ENCODE results near the gene YRDC. TPM values are rescaled to one million over a fixed set of nuclear protein-coding genes. Genes with fewer than 3 reads are reported as not detected.

YRDC gene
- total and polyA plus RNA-seq, 2 of the 13 experiments (the other 11 are each of a cell fraction or from before 2014, with no cell fraction given) = 27.5 to 29.2 TPM

- no peak for TF ChIP-seq TFAP4 (IDR thresholded peaks at IDR 0.05; ENCODE audit: borderline replicate concordance, low read depth)
- TF ChIP-seq, protein P1, sequence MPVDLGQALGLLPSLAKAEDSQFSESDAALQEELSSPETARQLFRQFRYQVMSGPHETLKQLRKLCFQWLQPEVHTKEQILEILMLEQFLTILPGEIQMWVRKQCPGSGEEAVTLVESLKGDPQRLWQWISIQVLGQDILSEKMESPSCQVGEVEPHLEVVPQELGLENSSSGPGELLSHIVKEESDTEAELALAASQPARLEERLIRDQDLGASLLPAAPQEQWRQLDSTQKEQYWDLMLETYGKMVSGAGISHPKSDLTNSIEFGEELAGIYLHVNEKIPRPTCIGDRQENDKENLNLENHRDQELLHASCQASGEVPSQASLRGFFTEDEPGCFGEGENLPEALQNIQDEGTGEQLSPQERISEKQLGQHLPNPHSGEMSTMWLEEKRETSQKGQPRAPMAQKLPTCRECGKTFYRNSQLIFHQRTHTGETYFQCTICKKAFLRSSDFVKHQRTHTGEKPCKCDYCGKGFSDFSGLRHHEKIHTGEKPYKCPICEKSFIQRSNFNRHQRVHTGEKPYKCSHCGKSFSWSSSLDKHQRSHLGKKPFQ (CRISPR knock-in tag; IDR thresholded peaks at IDR 0.05; ENCODE audit: insufficient replicate concordance) = peak; percentile 96
- TF ChIP-seq, protein P2, sequence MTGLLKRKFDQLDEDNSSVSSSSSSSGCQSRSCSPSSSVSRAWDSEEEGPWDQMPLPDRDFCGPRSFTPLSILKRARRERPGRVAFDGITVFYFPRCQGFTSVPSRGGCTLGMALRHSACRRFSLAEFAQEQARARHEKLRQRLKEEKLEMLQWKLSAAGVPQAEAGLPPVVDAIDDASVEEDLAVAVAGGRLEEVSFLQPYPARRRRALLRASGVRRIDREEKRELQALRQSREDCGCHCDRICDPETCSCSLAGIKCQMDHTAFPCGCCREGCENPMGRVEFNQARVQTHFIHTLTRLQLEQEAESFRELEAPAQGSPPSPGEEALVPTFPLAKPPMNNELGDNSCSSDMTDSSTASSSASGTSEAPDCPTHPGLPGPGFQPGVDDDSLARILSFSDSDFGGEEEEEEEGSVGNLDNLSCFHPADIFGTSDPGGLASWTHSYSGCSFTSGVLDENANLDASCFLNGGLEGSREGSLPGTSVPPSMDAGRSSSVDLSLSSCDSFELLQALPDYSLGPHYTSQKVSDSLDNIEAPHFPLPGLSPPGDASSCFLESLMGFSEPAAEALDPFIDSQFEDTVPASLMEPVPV (CRISPR knock-in tag; IDR thresholded peaks at IDR 0.05) = peak; percentile 88
- TF ChIP-seq ZUFSP (CRISPR knock-in tag; IDR thresholded peaks at IDR 0.05; ENCODE audit: borderline replicate concordance) = 0 out of 2 replicates have a peak, but pooled peaks have one; percentile 81
- TF ChIP-seq YY1 (IDR thresholded peaks at IDR 0.05; ENCODE audit: insufficient read depth, insufficient replicate concordance, low read depth, low read length) = no peak
- peak; percentile 99 for TF ChIP-seq ZNF720 (CRISPR knock-in tag; IDR thresholded peaks at IDR 0.05)
- TF ChIP-seq, protein P3, sequence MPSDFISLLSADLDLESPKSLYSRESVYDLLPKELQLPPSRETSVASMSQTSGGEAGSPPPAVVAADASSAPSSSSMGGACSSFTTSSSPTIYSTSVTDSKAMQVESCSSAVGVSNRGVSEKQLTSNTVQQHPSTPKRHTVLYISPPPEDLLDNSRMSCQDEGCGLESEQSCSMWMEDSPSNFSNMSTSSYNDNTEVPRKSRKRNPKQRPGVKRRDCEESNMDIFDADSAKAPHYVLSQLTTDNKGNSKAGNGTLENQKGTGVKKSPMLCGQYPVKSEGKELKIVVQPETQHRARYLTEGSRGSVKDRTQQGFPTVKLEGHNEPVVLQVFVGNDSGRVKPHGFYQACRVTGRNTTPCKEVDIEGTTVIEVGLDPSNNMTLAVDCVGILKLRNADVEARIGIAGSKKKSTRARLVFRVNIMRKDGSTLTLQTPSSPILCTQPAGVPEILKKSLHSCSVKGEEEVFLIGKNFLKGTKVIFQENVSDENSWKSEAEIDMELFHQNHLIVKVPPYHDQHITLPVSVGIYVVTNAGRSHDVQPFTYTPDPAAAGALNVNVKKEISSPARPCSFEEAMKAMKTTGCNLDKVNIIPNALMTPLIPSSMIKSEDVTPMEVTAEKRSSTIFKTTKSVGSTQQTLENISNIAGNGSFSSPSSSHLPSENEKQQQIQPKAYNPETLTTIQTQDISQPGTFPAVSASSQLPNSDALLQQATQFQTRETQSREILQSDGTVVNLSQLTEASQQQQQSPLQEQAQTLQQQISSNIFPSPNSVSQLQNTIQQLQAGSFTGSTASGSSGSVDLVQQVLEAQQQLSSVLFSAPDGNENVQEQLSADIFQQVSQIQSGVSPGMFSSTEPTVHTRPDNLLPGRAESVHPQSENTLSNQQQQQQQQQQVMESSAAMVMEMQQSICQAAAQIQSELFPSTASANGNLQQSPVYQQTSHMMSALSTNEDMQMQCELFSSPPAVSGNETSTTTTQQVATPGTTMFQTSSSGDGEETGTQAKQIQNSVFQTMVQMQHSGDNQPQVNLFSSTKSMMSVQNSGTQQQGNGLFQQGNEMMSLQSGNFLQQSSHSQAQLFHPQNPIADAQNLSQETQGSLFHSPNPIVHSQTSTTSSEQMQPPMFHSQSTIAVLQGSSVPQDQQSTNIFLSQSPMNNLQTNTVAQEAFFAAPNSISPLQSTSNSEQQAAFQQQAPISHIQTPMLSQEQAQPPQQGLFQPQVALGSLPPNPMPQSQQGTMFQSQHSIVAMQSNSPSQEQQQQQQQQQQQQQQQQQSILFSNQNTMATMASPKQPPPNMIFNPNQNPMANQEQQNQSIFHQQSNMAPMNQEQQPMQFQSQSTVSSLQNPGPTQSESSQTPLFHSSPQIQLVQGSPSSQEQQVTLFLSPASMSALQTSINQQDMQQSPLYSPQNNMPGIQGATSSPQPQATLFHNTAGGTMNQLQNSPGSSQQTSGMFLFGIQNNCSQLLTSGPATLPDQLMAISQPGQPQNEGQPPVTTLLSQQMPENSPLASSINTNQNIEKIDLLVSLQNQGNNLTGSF (CRISPR knock-in tag; IDR thresholded peaks at IDR 0.05) = peak; percentile 100
- peak; percentile 91 for TF ChIP-seq ZNF549 (CRISPR knock-in tag; IDR thresholded peaks at IDR 0.05)
- TF ChIP-seq TRIM24 (CRISPR knock-in tag; IDR thresholded peaks at IDR 0.05) = no peak
- TF ChIP-seq NFIB (CRISPR knock-in tag; IDR thresholded peaks at IDR 0.05; ENCODE audit: borderline replicate concordance) = no peak
- peak; percentile 99; the same call in 1 of the 2 replicates for TF ChIP-seq CAMTA2 (CRISPR knock-in tag; IDR thresholded peaks at IDR 0.05; ENCODE audit: borderline replicate concordance)
- peak; percentile 99 for TF ChIP-seq SALL1 (CRISPR knock-in tag; IDR thresholded peaks at IDR 0.05)
- TF ChIP-seq ZSCAN20 (CRISPR knock-in tag; IDR thresholded peaks at IDR 0.05; ENCODE audit: borderline replicate concordance) = peak; percentile 99
- TF ChIP-seq, protein P4, sequence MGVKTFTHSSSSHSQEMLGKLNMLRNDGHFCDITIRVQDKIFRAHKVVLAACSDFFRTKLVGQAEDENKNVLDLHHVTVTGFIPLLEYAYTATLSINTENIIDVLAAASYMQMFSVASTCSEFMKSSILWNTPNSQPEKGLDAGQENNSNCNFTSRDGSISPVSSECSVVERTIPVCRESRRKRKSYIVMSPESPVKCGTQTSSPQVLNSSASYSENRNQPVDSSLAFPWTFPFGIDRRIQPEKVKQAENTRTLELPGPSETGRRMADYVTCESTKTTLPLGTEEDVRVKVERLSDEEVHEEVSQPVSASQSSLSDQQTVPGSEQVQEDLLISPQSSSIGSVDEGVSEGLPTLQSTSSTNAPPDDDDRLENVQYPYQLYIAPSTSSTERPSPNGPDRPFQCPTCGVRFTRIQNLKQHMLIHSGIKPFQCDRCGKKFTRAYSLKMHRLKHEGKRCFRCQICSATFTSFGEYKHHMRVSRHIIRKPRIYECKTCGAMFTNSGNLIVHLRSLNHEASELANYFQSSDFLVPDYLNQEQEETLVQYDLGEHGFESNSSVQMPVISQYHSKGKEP (CRISPR knock-in tag; IDR thresholded peaks at IDR 0.05) = peak; percentile 100
These were observed 43.6 kb downstream of the YRDC start (continued) for GRCh38 chr1:37764414-37764825.

Measured in HepG2 (cell line).